ENCODE measurements around the gene SLC25A46. TPM values are rescaled to one million over a fixed set of nuclear protein-coding genes. Genes with fewer than 3 reads are reported as not detected.

Gene SLC25A46
- total RNA-seq, 1 experiment from 2014 or later = 25.9 TPM

DNA sequence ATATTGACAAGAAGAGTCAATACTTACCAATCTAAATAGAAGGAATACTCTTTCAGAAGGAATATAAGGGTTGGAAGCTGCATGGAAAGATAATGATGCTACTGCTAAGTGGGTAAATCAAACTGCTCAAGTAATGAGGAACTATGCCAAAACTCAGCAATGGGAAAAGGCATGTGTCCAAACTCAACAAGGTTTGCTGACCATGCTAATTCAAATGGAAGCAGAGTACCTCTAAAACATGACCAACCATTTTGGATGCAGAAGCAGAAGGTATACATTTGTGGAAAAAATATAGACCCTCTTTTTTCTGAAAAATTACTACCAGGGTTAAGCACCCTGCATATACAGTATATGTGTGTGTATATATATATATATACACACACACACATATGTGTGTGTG is 33.5 kb upstream of the SLC25A46 start:
- BruUV-seq (replicated peaks) = no TSS peak
- ChIA-PET CTCF (no interaction called here), RAD21 (ENCODE audit: low non-redundant PET in 1 of 2, low total read pairs in 2 of 2, uncharacterized antibody in 2 of 2, unreplicated experiment in 2 of 2) (no interaction called here), POLR2A (no interaction called here)
- Histone ChIP-seq H3K27ac (ENCODE audit: low read depth, low read length) (no peak overlapping the region), H4K20me1 (ENCODE audit: insufficient read depth) (no peaks in the 10 kb centered on the region), H3K79me2 (ENCODE audit: insufficient read depth, low read length) (no peaks in the 10 kb centered on the region), H3K4me3 (replicated peaks in 1 of 2; ENCODE audit: low read depth in 1 of 2, low read length in 2 of 2) (no peak overlapping the region), H2AFZ (ENCODE audit: low read depth, low read length, poor library complexity, severe bottlenecking) (no peak overlapping the region), H3K36me3 (ENCODE audit: control insufficient read depth in 1 of 2, insufficient read depth in 2 of 2, low read length in 2 of 2) (no peaks in the 10 kb centered on the region), H3K27me3 (ENCODE audit: insufficient read depth, low read length) (no peaks in the 10 kb centered on the region), H3K9me2 (ENCODE audit: insufficient read depth) (no peaks in the 10 kb centered on the region), H3K4me2 (ENCODE audit: low read length) (no peak overlapping the region), H3K9me3 (ENCODE audit: control insufficient read depth in 1 of 2, insufficient read depth in 1 of 2, low read depth in 1 of 2, low read length in 2 of 2) (no peaks in the 10 kb centered on the region), H3K9ac (ENCODE audit: low read length) (no peak overlapping the region), H3K4me1 (ENCODE audit: control insufficient read depth in 1 of 2, insufficient read depth in 2 of 2, low read length in 2 of 2) (no peaks in the 10 kb centered on the region)
- DNase-seq (ENCODE audit: low read depth, low spot score) (no peak), ATAC-seq (no peak)
- TF ChIP-seq SRF (IDR thresholded peaks at IDR 0.05; ENCODE audit: low read depth) (no peak), POLR2A (IDR thresholded peaks at IDR 0.05; ENCODE audit: borderline replicate concordance, extremely low read depth, insufficient read depth, insufficient read length) (no peak), ELF1 (IDR thresholded peaks at IDR 0.05; ENCODE audit: borderline replicate concordance, low read depth) (no peak), RAD21 (IDR thresholded peaks at IDR 0.05; ENCODE audit: low read depth) (no peak), FOSL1 (IDR thresholded peaks at IDR 0.05; ENCODE audit: low read depth) (no peak), YY1 (IDR thresholded peaks at IDR 0.05; ENCODE audit: extremely low read depth, insufficient replicate concordance, low read depth, low read length) (no peak), CEBPB (IDR thresholded peaks at IDR 0.05; ENCODE audit: low read depth) (no peak), POLR2AphosphoS5 (IDR thresholded peaks at IDR 0.05; ENCODE audit: low read depth, low read length) (no peak), EZH2phosphoT487 (IDR thresholded peaks at IDR 0.05; ENCODE audit: borderline replicate concordance) (no peak), TCF7L2 (IDR thresholded peaks at IDR 0.05; ENCODE audit: borderline replicate concordance, extremely low read depth, insufficient read depth, insufficient read length) (no peak), SP1 (IDR thresholded peaks at IDR 0.05; ENCODE audit: low read depth) (no peak), CBX3 (IDR thresholded peaks at IDR 0.05; ENCODE audit: low read depth) (no peak)
- TF ChIP-seq, protein P1, sequence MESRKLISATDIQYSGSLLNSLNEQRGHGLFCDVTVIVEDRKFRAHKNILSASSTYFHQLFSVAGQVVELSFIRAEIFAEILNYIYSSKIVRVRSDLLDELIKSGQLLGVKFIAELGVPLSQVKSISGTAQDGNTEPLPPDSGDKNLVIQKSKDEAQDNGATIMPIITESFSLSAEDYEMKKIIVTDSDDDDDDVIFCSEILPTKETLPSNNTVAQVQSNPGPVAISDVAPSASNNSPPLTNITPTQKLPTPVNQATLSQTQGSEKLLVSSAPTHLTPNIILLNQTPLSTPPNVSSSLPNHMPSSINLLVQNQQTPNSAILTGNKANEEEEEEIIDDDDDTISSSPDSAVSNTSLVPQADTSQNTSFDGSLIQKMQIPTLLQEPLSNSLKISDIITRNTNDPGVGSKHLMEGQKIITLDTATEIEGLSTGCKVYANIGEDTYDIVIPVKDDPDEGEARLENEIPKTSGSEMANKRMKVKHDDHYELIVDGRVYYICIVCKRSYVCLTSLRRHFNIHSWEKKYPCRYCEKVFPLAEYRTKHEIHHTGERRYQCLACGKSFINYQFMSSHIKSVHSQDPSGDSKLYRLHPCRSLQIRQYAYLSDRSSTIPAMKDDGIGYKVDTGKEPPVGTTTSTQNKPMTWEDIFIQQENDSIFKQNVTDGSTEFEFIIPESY (IDR thresholded peaks at IDR 0.05; ENCODE audit: extremely low read depth, insufficient replicate concordance, low read length) = no peak
- TF ChIP-seq, protein P2, sequence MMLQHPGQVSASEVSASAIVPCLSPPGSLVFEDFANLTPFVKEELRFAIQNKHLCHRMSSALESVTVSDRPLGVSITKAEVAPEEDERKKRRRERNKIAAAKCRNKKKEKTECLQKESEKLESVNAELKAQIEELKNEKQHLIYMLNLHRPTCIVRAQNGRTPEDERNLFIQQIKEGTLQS (IDR thresholded peaks at IDR 0.05) = no peak
- TF ChIP-seq, protein P3, sequence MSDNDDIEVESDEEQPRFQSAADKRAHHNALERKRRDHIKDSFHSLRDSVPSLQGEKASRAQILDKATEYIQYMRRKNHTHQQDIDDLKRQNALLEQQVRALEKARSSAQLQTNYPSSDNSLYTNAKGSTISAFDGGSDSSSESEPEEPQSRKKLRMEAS (IDR thresholded peaks at IDR 0.05) = no peak
- TF ChIP-seq, protein P4, sequence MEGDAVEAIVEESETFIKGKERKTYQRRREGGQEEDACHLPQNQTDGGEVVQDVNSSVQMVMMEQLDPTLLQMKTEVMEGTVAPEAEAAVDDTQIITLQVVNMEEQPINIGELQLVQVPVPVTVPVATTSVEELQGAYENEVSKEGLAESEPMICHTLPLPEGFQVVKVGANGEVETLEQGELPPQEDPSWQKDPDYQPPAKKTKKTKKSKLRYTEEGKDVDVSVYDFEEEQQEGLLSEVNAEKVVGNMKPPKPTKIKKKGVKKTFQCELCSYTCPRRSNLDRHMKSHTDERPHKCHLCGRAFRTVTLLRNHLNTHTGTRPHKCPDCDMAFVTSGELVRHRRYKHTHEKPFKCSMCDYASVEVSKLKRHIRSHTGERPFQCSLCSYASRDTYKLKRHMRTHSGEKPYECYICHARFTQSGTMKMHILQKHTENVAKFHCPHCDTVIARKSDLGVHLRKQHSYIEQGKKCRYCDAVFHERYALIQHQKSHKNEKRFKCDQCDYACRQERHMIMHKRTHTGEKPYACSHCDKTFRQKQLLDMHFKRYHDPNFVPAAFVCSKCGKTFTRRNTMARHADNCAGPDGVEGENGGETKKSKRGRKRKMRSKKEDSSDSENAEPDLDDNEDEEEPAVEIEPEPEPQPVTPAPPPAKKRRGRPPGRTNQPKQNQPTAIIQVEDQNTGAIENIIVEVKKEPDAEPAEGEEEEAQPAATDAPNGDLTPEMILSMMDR (IDR thresholded peaks at IDR 0.05 in 2 of 3, conservative IDR thresholded peaks at IDR 0.05 in 1 of 3; ENCODE audit: borderline replicate concordance in 1 of 3, insufficient read depth in 1 of 3, low read depth in 2 of 3, low read length in 2 of 3) = no peak
- TF ChIP-seq, protein P5, sequence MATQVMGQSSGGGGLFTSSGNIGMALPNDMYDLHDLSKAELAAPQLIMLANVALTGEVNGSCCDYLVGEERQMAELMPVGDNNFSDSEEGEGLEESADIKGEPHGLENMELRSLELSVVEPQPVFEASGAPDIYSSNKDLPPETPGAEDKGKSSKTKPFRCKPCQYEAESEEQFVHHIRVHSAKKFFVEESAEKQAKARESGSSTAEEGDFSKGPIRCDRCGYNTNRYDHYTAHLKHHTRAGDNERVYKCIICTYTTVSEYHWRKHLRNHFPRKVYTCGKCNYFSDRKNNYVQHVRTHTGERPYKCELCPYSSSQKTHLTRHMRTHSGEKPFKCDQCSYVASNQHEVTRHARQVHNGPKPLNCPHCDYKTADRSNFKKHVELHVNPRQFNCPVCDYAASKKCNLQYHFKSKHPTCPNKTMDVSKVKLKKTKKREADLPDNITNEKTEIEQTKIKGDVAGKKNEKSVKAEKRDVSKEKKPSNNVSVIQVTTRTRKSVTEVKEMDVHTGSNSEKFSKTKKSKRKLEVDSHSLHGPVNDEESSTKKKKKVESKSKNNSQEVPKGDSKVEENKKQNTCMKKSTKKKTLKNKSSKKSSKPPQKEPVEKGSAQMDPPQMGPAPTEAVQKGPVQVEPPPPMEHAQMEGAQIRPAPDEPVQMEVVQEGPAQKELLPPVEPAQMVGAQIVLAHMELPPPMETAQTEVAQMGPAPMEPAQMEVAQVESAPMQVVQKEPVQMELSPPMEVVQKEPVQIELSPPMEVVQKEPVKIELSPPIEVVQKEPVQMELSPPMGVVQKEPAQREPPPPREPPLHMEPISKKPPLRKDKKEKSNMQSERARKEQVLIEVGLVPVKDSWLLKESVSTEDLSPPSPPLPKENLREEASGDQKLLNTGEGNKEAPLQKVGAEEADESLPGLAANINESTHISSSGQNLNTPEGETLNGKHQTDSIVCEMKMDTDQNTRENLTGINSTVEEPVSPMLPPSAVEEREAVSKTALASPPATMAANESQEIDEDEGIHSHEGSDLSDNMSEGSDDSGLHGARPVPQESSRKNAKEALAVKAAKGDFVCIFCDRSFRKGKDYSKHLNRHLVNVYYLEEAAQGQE (IDR thresholded peaks at IDR 0.05; ENCODE audit: low read depth) = no peak
- intact Hi-C loops (cut with micrococcal nuclease) = no loop called here
